MCF 10A (cell line): ENCODE data around the gene MMS22L. TPM values are rescaled to one million over a fixed set of nuclear protein-coding genes. Genes with fewer than 3 reads are reported as not detected.

ENCODE experiments used
- BruUV-seq: library from RNA; stranded (reverse); fragments of 400-500 nt; replicated peaks from 2 replicates; lab custom pipeline; 2021; lab: Mats Ljungman, UMichigan
- CTCF ChIA-PET: fragments of 300-600 bp; sonication (Branson Sonifier 250); formaldehyde crosslinking; extraction: SDS; loops from one replicate; lab custom pipeline; 2021; ENCODE audit warnings: antibody characterized with exemption, inconsistent platforms; lab: Yijun Ruan, JAX
- POLR2A ChIA-PET: fragments of 300-600, 350-650 bp; sonication (Branson Sonifier 250); formaldehyde crosslinking; extraction: SDS; loops from one replicate; lab custom pipeline; 2020; ENCODE audit warnings: antibody characterized with exemption, inconsistent platforms; lab: Yijun Ruan, JAX
- DNase-seq: peaks from one replicate; pipeline ENCODE4 v3.0.0-alpha.2; 2018; ENCODE audit not compliant: unreplicated experiment
- H3K27ac Mint-ChIP-seq: one replicate; pipeline ENCODE4 v1.8.0; 2022; ENCODE audit warnings: mild to moderate bottlenecking, low read depth, mixed read lengths; ENCODE audit not compliant: unreplicated experiment
- H3K27me3 Mint-ChIP-seq: one replicate; pipeline ENCODE4 v1.8.0; 2022; ENCODE audit warnings: mixed read lengths; ENCODE audit not compliant: insufficient read depth, unreplicated experiment
- H3K36me3 Mint-ChIP-seq: one replicate; pipeline ENCODE4 v1.8.0; 2022; ENCODE audit warnings: mild to moderate bottlenecking, moderate library complexity, mixed read lengths; ENCODE audit not compliant: insufficient read depth, unreplicated experiment
- H3K4me1 Mint-ChIP-seq: one replicate; pipeline ENCODE4 v1.8.0; 2022; ENCODE audit warnings: mixed read lengths; ENCODE audit not compliant: insufficient read depth, unreplicated experiment
- H3K4me3 Mint-ChIP-seq: one replicate; pipeline ENCODE4 v1.8.0; 2022; ENCODE audit warnings: mild to moderate bottlenecking, moderate library complexity, mixed read lengths; ENCODE audit not compliant: unreplicated experiment
- H3K9me3 Mint-ChIP-seq: one replicate; pipeline ENCODE4 v1.8.0; 2022; ENCODE audit warnings: mixed read lengths; ENCODE audit not compliant: unreplicated experiment
- intact Hi-C: fragments of 100-400 bp; cut with micrococcal nuclease; formaldehyde crosslinking; loops from 2 replicates; pipeline ENCODE4 v1.14.1; 2022
- total RNA-seq: library from RNA; stranded (reverse); gene quantifications from 2 replicates; pipeline ENCODE4 v1.2.3, GENCODE V29; 2022
- TF ChIP-seq, protein P1 (sequence below): fragments of 200-600 bp; IDR thresholded peaks from one replicate; pipeline ENCODE4 v1.8.0; 2022; ENCODE audit warnings: antibody characterized with exemption, mild to moderate bottlenecking; ENCODE audit not compliant: unreplicated experiment

MMS22L gene
- total RNA-seq, 1 experiment from 2014 or later, result 9.8 TPM

DNA sequence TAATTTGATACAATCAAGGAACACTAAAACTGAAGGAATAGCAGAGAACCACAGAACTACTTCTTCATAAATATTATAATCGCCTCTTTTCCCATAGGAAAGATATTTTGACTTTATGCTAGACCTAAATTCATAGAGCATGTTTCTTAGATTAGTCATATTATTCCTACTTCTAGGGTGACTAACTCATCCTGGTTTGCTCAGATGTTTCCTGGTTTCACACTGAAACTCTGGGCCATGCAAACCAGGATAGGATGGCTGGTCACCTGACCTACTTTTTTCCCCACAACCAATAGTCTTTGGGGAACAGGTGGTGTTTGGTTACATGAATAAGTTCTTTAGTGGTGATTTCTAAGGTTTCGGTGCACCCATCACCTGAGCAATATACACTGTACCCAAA is 42.8 kb downstream of the MMS22L start:
- POLR2A ChIA-PET, result no interaction called here
- H3K27me3 Mint-ChIP-seq, result no peaks in the 10 kb centered on the region
- DNase-seq, result peak; percentile 43
- TF ChIP-seq, protein P1, sequence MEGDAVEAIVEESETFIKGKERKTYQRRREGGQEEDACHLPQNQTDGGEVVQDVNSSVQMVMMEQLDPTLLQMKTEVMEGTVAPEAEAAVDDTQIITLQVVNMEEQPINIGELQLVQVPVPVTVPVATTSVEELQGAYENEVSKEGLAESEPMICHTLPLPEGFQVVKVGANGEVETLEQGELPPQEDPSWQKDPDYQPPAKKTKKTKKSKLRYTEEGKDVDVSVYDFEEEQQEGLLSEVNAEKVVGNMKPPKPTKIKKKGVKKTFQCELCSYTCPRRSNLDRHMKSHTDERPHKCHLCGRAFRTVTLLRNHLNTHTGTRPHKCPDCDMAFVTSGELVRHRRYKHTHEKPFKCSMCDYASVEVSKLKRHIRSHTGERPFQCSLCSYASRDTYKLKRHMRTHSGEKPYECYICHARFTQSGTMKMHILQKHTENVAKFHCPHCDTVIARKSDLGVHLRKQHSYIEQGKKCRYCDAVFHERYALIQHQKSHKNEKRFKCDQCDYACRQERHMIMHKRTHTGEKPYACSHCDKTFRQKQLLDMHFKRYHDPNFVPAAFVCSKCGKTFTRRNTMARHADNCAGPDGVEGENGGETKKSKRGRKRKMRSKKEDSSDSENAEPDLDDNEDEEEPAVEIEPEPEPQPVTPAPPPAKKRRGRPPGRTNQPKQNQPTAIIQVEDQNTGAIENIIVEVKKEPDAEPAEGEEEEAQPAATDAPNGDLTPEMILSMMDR, result no peak
- BruUV-seq, result no TSS peak
- intact Hi-C loops, result no loop called here
- H3K4me3 Mint-ChIP-seq, result no peak overlapping the region
- no peaks in the 10 kb centered on the region for H3K9me3 Mint-ChIP-seq
- peaks cover 11% of the 10 kb centered on the region for H3K36me3 Mint-ChIP-seq
- H3K4me1 Mint-ChIP-seq, result no peaks in the 10 kb centered on the region
- H3K27ac Mint-ChIP-seq, result no peak overlapping the region
- CTCF ChIA-PET, result no interaction called here

DNA sequence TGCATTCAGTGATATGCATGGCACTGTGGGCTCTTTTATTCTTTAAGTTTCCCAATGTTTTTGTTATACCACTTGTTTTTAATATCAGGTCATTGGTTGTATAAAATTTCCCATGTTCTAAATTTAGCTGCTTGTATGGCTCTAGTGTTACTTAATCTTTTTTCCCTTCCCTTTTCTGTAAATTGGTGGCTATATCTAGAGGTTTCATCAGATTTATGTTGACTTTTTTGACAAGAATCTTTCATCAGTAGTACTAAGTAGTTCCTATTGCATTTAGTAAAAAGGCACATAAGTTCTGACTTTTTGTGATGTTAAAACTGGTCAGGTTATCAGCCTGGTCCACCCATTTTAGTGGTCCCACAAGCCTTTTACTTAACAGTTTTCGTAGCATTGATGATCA is 51.1 kb downstream of the MMS22L start:
- no peak for DNase-seq
- Mint-ChIP-seq H3K9me3 (no peaks in the 10 kb centered on the region), H3K4me1 (no peaks in the 10 kb centered on the region), H3K4me3 (no peak overlapping the region), H3K27ac (no peak overlapping the region), H3K36me3 (peaks cover 24% of the 10 kb centered on the region), H3K27me3 (no peaks in the 10 kb centered on the region)
- ChIA-PET POLR2A (interaction anchor here (0.5 kb wide), 1 partner anchor 186 kb away, joined by 3 read pairs; no protein-coding TSS in a partner anchor), CTCF (interaction anchor here (0.6 to 3.0 kb wide), 2 partner anchors 17 to 205 kb away, joined by 3 to 13 read pairs; no protein-coding TSS in a partner anchor)
- BruUV-seq, result no TSS peak
- TF ChIP-seq, protein P1, result no peak
- intact Hi-C loops, result no loop called here

DNA sequence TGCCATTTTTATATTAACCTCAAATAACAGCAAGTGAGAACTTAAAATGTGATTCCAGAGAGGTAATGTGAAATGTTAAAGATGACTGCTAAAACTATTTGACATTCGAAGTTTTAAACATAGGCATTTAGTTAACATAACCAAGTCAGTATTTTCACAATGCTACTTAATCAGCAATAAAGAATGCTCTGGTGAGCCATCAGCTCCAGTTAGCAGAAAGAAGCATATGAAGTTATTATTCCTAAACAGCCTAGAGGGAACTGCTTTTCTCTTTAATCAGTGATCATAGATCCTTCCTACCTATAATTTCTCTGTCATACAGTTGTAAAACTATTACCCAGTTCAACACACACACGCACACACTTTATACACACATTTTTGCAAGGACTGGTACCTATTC is 60.1 kb downstream of the MMS22L start:
- Mint-ChIP-seq H3K4me1 (no peaks in the 10 kb centered on the region), H3K27ac (no peak overlapping the region), H3K4me3 (no peak overlapping the region), H3K36me3 (no peaks in the 10 kb centered on the region), H3K9me3 (no peaks in the 10 kb centered on the region), H3K27me3 (no peaks in the 10 kb centered on the region)
- ChIA-PET POLR2A (no interaction called here), CTCF (interaction anchor here (4.5 kb wide), 1 partner anchor 8 kb away, joined by 15 read pairs; no protein-coding TSS in a partner anchor)
- intact Hi-C loops, result no loop called here
- BruUV-seq, result no TSS peak
- TF ChIP-seq, protein P1, result no peak
- no peak for DNase-seq

DNA sequence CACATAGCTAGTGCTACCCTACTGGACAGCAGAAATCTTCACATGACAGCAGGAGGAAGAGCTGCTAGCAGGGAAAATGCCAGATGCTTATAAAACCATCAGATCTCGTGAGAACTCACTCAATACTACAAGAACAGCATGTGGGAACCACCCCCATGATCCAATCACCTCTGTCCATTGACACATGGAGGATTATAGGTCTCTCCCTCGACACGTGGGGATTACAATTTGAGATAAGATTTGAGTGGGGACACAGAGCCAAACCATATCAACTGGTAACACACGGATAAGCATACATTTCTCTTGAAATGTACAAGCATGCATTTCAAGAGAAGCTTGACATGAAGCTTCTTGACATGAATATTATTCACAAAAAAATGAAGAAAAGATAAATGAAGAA is 64.1 kb downstream of the MMS22L start:
- ChIA-PET POLR2A (no interaction called here), CTCF (interaction anchor here (0.6 to 2.3 kb wide), 4 partner anchors 32 to 218 kb away, joined by 3 to 14 read pairs (median 4); no protein-coding TSS in a partner anchor)
- H3K4me1 Mint-ChIP-seq, result no peaks in the 10 kb centered on the region
- no peak for DNase-seq
- BruUV-seq, result no TSS peak
- H3K4me3 Mint-ChIP-seq, result no peak overlapping the region
- no peaks in the 10 kb centered on the region for H3K36me3 Mint-ChIP-seq
- TF ChIP-seq, protein P1, result no peak
- intact Hi-C loops, result no loop called here
- H3K27me3 Mint-ChIP-seq, result no peaks in the 10 kb centered on the region
- no peak overlapping the region for H3K27ac Mint-ChIP-seq
- no peaks in the 10 kb centered on the region for H3K9me3 Mint-ChIP-seq
